HEK293T (cell line): Measurements from ENCODE around the gene NEURL1.

Experiments used
- FOXK2 ChIP-seq: fragments of 450-650 bp; IDR thresholded peaks from 2 replicates; pipeline ENCODE4 v1.6.1; 2016; ENCODE audit warnings: mild to moderate bottlenecking
- LEF1 ChIP-seq: fragments of 450-650 bp; IDR thresholded peaks from 2 replicates; pipeline ENCODE4 v1.6.1; 2017; ENCODE audit warnings: mild to moderate bottlenecking, borderline replicate concordance
- NFRKB ChIP-seq: fragments of 450-650 bp; IDR thresholded peaks from 2 replicates; pipeline ENCODE4 v1.6.1; 2016; ENCODE audit warnings: mild to moderate bottlenecking, moderate library complexity
- TARDBP ChIP-seq: fragments of 450-650 bp; IDR thresholded peaks from 2 replicates; pipeline ENCODE4 v1.6.1; 2016
- ZNF384 ChIP-seq: fragments of 450-650 bp; IDR thresholded peaks from 2 replicates; pipeline ENCODE4 v1.6.1; 2016

- TF ChIP-seq TARDBP: no peak
- TF ChIP-seq NFRKB: no peak
- no peak for TF ChIP-seq ZNF384
- no peak for TF ChIP-seq FOXK2
- no peak for TF ChIP-seq LEF1
Observed at GRCh38 chr10:103445767-103446567, 47.5 kb upstream of the NEURL1 start.
